Gastroesophageal sphincter (tissue), 3 donors: Measurements from ENCODE around the gene STAT5B.

Experiments
- CTCF ChIP-seq, 4 experiments: fragments of 200-600 bp in 2 of 4; fragments of 450-650 bp in 2 of 4; sonication (generic) in 1 of 4; IDR thresholded peaks; one replicate each; pipeline ENCODE4 v1.5.1; 2017 to 2019; ENCODE audit warnings: antibody characterized with exemption in 4 of 4, mild to moderate bottlenecking in 2 of 4, moderate library complexity in 2 of 4
- EP300 ChIP-seq: sonication (generic); formaldehyde crosslinking; IDR thresholded peaks from one replicate; pipeline ENCODE4 v1.6.1; 2017; ENCODE audit warnings: antibody characterized with exemption, mild to moderate bottlenecking
- POLR2A ChIP-seq, 2 donors: fragments of 450-650 bp; IDR thresholded peaks; one replicate each; pipeline ENCODE4 v1.6.1; 2017; ENCODE audit warnings: antibody characterized with exemption in 2 of 2, mild to moderate bottlenecking in 2 of 2, moderate library complexity in 1 of 2
- POLR2AphosphoS5 ChIP-seq: sonication (generic); formaldehyde crosslinking; IDR thresholded peaks from one replicate; pipeline ENCODE4 v1.6.1; 2017; ENCODE audit warnings: antibody characterized with exemption

GRCh38 chr17:42181851-42182207 lies 94.4 kb downstream of the STAT5B start:
- TF ChIP-seq CTCF (IDR thresholded peaks at IDR 0.05) (no peak), EP300 (no peak), POLR2A (IDR thresholded peaks at IDR 0.05) (no peak), POLR2AphosphoS5 (no peak)
